ENCODE data around the gene DSG2.

DSG2 gene

GRCh38 chr18:31591113-31591512, 93.1 kb downstream of the DSG2 start:
- no peak for DNase-seq

DNA sequence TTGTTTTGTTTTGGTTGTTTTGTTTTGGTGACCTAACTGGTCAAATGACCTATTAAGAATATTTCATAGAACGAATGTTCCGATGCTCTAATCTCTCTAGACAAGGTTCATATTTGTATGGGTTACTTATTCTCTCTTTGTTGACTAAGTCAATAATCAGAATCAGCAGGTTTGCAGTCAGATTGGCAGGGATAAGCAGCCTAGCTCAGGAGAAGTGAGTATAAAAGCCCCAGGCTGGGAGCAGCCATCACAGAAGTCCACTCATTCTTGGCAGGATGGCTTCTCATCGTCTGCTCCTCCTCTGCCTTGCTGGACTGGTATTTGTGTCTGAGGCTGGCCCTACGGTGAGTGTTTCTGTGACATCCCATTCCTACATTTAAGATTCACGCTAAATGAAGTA, 93.7 kb downstream of the DSG2 start, which contains the start of gene TTR:
TSS of gene TTR (plus strand) at position 250 of the 400 bp plus-strand sequence. CDS start at position 276, 26 bp downstream.
- DNase-seq, result no peak

DNA sequence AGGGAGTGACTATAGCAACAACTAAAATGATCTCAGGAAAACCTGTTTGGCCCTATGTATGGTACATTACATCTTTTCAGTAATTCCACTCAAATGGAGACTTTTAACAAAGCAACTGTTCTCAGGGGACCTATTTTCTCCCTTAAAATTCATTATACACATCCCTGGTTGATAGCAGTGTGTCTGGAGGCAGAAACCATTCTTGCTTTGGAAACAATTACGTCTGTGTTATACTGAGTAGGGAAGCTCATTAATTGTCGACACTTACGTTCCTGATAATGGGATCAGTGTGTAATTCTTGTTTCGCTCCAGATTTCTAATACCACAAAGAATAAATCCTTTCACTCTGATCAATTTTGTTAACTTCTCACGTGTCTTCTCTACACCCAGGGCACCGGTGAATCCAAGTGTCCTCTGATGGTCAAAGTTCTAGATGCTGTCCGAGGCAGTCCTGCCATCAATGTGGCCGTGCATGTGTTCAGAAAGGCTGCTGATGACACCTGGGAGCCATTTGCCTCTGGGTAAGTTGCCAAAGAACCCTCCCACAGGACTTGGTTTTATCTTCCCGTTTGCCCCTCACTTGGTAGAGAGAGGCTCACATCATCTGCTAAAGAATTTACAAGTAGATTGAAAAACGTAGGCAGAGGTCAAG, 94.7 kb downstream of the DSG2 start:
- no peak for DNase-seq

- no peak for DNase-seq
Observed at GRCh38 chr18:31595121-31595771, 97.3 kb downstream of the DSG2 start.

DNA sequence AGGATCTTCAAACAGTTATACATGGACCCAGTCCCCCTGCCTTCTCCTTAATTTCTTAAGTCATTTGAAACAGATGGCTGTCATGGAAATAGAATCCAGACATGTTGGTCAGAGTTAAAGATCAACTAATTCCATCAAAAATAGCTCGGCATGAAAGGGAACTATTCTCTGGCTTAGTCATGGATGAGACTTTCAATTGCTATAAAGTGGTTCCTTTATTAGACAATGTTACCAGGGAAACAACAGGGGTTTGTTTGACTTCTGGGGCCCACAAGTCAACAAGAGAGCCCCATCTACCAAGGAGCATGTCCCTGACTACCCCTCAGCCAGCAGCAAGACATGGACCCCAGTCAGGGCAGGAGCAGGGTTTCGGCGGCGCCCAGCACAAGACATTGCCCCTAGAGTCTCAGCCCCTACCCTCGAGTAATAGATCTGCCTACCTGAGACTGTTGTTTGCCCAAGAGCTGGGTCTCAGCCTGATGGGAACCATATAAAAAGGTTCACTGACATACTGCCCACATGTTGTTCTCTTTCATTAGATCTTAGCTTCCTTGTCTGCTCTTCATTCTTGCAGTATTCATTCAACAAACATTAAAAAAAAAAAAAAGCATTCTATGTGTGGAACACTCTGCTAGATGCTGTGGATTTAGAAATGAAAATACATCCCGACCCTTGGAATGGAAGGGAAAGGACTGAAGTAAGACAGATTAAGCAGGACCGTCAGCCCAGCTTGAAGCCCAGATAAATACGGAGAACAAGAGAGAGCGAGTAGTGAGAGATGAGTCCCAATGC, 98.3 kb downstream of the DSG2 start:
- DNase-seq, result no peak

DNA sequence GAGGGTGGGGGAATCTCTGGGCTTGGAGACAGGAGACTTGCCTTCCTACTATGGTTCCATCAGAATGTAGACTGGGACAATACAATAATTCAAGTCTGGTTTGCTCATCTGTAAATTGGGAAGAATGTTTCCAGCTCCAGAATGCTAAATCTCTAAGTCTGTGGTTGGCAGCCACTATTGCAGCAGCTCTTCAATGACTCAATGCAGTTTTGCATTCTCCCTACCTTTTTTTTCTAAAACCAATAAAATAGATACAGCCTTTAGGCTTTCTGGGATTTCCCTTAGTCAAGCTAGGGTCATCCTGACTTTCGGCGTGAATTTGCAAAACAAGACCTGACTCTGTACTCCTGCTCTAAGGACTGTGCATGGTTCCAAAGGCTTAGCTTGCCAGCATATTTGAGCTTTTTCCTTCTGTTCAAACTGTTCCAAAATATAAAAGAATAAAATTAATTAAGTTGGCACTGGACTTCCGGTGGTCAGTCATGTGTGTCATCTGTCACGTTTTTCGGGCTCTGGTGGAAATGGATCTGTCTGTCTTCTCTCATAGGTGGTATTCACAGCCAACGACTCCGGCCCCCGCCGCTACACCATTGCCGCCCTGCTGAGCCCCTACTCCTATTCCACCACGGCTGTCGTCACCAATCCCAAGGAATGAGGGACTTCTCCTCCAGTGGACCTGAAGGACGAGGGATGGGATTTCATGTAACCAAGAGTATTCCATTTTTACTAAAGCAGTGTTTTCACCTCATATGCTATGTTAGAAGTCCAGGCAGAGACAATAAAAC, 100.2 kb downstream of the DSG2 start:
- no peak for DNase-seq

Data from fibroblast of skin of back (primary cell).